H1 (cell line): ENCODE data around the gene ADNP. TPM values are rescaled to one million over a fixed set of nuclear protein-coding genes. Genes with fewer than 3 reads are reported as not detected.
A peak's percentile ranks its signal among the peaks of the same experiment; 100 is the strongest.

Experiments
- CHD1 ChIP-seq: IDR thresholded peaks from 2 replicates; pipeline ENCODE4 v1.6.1; 2012; ENCODE audit warnings: low read depth, low read length, improper control_type of control experiment
- CTBP2 ChIP-seq: IDR thresholded peaks from 2 replicates; pipeline ENCODE4 v1.7.0; 2011; ENCODE audit warnings: borderline replicate concordance, mild to moderate bottlenecking, moderate library complexity, mixed read lengths, low read length; ENCODE audit not compliant: insufficient read depth, insufficient read length
- EP300 ChIP-seq, 2 experiments: IDR thresholded peaks; 1 replicate in 1 of 2; 2 replicates in 1 of 2; pipeline ENCODE4 v1.6.1; 2011 to 2012; ENCODE audit warnings: low read depth in 2 of 2, low read length in 2 of 2, mild to moderate bottlenecking in 2 of 2, borderline replicate concordance in 1 of 2, inconsistent platforms in 1 of 2, moderate library complexity in 1 of 2
- HDAC2 ChIP-seq, 2 experiments: fragments of 300-600 bp in 1 of 2; sonication (generic) in 1 of 2; IDR thresholded peaks; 2 replicates each; pipeline ENCODE4 v1.6.1; 2011 to 2012; ENCODE audit warnings: low read depth in 2 of 2, low read length in 2 of 2, mild to moderate bottlenecking in 2 of 2, moderate library complexity in 2 of 2, borderline replicate concordance in 1 of 2, inconsistent platforms in 1 of 2
- KDM1A ChIP-seq: fragments of 200-600, 300-600 bp; sonication (generic); IDR thresholded peaks from 2 replicates; pipeline ENCODE4 v1.7.1; 2016; ENCODE audit warnings: mild to moderate bottlenecking, low read length, borderline replicate concordance
- PHF8 ChIP-seq: fragments of 200-600 bp; sonication (generic); conservative IDR thresholded peaks from 2 replicates; pipeline ENCODE4 v1.7.1; 2012; ENCODE audit warnings: low read depth, mild to moderate bottlenecking, inconsistent platforms, low read length, moderate library complexity
- SP2 ChIP-seq: IDR thresholded peaks from 2 replicates; pipeline ENCODE4 v1.6.1; 2012; ENCODE audit warnings: mild to moderate bottlenecking, low read length, inconsistent platforms
- TCF12 ChIP-seq: IDR thresholded peaks from 2 replicates; pipeline ENCODE4 v1.6.1; 2011; ENCODE audit warnings: low read depth, mild to moderate bottlenecking, low read length
- polyA plus RNA-seq, 7 experiments: library from polyadenylated mRNA; depleted of rRNA in 3 of 7; stranded (reverse) in 5 of 7; unstranded in 2 of 7; fragments of >200 nt in 5 of 7; fragments of 200-250 nt in 2 of 7; gene quantifications; 1 replicate in 5 of 7; 2 replicates in 1 of 7; 4 replicates in 1 of 7; pipeline versions ENCODE4 v1.2.1 to v1.2.3, GENCODE V29; 2011 to 2013; ENCODE audit warnings: missing spikeins in 2 of 7, mixed read lengths in 2 of 7
- total RNA-seq: library from RNA; stranded (reverse); fragmentation: NEBNext Ultra II Directional; extraction: Animal tissue kit (Norgen Biotek cat#: 25700); gene quantifications from 2 replicates; pipeline ENCODE4 v1.2.1, GENCODE V29; 2021
- TF ChIP-seq, protein P1 (sequence below): fragments of 300-600 bp; sonication (generic); IDR thresholded peaks from 2 replicates; pipeline ENCODE4 v1.7.1; 2012; ENCODE audit warnings: low read length, moderate library complexity, mild to moderate bottlenecking, inconsistent platforms; ENCODE audit not compliant: insufficient replicate concordance

The ADNP gene
- total and polyA plus RNA-seq, 2 of the 8 experiments (the other 6 are each of a cell fraction or from before 2014, with no cell fraction given), result 31.6 to 123 TPM

GRCh38 chr20:50931306-50932015 lies at the start of gene ADNP (continued):
- TF ChIP-seq, protein P1, sequence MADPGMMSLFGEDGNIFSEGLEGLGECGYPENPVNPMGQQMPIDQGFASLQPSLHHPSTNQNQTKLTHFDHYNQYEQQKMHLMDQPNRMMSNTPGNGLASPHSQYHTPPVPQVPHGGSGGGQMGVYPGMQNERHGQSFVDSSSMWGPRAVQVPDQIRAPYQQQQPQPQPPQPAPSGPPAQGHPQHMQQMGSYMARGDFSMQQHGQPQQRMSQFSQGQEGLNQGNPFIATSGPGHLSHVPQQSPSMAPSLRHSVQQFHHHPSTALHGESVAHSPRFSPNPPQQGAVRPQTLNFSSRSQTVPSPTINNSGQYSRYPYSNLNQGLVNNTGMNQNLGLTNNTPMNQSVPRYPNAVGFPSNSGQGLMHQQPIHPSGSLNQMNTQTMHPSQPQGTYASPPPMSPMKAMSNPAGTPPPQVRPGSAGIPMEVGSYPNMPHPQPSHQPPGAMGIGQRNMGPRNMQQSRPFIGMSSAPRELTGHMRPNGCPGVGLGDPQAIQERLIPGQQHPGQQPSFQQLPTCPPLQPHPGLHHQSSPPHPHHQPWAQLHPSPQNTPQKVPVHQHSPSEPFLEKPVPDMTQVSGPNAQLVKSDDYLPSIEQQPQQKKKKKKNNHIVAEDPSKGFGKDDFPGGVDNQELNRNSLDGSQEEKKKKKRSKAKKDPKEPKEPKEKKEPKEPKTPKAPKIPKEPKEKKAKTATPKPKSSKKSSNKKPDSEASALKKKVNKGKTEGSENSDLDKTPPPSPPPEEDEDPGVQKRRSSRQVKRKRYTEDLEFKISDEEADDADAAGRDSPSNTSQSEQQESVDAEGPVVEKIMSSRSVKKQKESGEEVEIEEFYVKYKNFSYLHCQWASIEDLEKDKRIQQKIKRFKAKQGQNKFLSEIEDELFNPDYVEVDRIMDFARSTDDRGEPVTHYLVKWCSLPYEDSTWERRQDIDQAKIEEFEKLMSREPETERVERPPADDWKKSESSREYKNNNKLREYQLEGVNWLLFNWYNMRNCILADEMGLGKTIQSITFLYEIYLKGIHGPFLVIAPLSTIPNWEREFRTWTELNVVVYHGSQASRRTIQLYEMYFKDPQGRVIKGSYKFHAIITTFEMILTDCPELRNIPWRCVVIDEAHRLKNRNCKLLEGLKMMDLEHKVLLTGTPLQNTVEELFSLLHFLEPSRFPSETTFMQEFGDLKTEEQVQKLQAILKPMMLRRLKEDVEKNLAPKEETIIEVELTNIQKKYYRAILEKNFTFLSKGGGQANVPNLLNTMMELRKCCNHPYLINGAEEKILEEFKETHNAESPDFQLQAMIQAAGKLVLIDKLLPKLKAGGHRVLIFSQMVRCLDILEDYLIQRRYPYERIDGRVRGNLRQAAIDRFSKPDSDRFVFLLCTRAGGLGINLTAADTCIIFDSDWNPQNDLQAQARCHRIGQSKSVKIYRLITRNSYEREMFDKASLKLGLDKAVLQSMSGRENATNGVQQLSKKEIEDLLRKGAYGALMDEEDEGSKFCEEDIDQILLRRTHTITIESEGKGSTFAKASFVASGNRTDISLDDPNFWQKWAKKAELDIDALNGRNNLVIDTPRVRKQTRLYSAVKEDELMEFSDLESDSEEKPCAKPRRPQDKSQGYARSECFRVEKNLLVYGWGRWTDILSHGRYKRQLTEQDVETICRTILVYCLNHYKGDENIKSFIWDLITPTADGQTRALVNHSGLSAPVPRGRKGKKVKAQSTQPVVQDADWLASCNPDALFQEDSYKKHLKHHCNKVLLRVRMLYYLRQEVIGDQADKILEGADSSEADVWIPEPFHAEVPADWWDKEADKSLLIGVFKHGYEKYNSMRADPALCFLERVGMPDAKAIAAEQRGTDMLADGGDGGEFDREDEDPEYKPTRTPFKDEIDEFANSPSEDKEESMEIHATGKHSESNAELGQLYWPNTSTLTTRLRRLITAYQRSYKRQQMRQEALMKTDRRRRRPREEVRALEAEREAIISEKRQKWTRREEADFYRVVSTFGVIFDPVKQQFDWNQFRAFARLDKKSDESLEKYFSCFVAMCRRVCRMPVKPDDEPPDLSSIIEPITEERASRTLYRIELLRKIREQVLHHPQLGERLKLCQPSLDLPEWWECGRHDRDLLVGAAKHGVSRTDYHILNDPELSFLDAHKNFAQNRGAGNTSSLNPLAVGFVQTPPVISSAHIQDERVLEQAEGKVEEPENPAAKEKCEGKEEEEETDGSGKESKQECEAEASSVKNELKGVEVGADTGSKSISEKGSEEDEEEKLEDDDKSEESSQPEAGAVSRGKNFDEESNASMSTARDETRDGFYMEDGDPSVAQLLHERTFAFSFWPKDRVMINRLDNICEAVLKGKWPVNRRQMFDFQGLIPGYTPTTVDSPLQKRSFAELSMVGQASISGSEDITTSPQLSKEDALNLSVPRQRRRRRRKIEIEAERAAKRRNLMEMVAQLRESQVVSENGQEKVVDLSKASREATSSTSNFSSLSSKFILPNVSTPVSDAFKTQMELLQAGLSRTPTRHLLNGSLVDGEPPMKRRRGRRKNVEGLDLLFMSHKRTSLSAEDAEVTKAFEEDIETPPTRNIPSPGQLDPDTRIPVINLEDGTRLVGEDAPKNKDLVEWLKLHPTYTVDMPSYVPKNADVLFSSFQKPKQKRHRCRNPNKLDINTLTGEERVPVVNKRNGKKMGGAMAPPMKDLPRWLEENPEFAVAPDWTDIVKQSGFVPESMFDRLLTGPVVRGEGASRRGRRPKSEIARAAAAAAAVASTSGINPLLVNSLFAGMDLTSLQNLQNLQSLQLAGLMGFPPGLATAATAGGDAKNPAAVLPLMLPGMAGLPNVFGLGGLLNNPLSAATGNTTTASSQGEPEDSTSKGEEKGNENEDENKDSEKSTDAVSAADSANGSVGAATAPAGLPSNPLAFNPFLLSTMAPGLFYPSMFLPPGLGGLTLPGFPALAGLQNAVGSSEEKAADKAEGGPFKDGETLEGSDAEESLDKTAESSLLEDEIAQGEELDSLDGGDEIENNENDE, result no peak
- TF ChIP-seq TCF12, result no peak
- TF ChIP-seq EP300 (IDR thresholded peaks at IDR 0.05; ENCODE audit: borderline replicate concordance in 1 of 2, low read depth in 2 of 2, low read length in 2 of 2), result peak; percentile 74 to 93
- no peak for TF ChIP-seq CTBP2
- TF ChIP-seq HDAC2 (IDR thresholded peaks at IDR 0.05; ENCODE audit: borderline replicate concordance in 1 of 2, low read depth in 2 of 2, low read length in 2 of 2), result peak; percentile 56 to 69; a peak in 3 of 4 replicates
- TF ChIP-seq PHF8, result peak; percentile 63; the same call in 1 of the 2 replicates
- TF ChIP-seq CHD1, result no peak; the same call in 1 of the 2 replicates
- TF ChIP-seq SP2, result no peak
- no peak; the same call in 1 of the 2 replicates for TF ChIP-seq KDM1A
